HepG2 (cell line): Measurements from ENCODE around the gene COMMD4. TPM values are rescaled to one million over a fixed set of nuclear protein-coding genes. Genes with fewer than 3 reads are reported as not detected.

Experiments
- AGO1 ChIP-seq: fragments of 200-400 bp; formaldehyde crosslinking; IDR thresholded peaks from 2 replicates; pipeline ENCODE4 v1.6.1; 2017; ENCODE audit warnings: mild to moderate bottlenecking, low read depth, low read length, moderate library complexity; ENCODE audit not compliant: poor library complexity, severe bottlenecking
- ARNT2 ChIP-seq: sonication (generic); formaldehyde crosslinking; IDR thresholded peaks from 2 replicates; pipeline ENCODE4 v1.8.0; 2022; ENCODE audit warnings: mild to moderate bottlenecking, low read depth, missing genetic modification reagents, moderate library complexity
- BCL6 ChIP-seq: IDR thresholded peaks from 2 replicates; pipeline ENCODE4 v1.6.1; 2016; ENCODE audit warnings: missing genetic modification reagents, missing compliant biosample characterization
- CBFB ChIP-seq: sonication (generic); formaldehyde crosslinking; IDR thresholded peaks from 2 replicates; pipeline ENCODE4 v1.4.0; 2020; ENCODE audit warnings: missing genetic modification reagents
- KLF12 ChIP-seq: sonication (generic); formaldehyde crosslinking; IDR thresholded peaks from 2 replicates; pipeline ENCODE4 v1.4.0; 2020; ENCODE audit warnings: missing genetic modification reagents, borderline replicate concordance
- MYC ChIP-seq: sonication (generic); formaldehyde crosslinking; IDR thresholded peaks from 2 replicates; pipeline ENCODE4 v1.9.0; 2021; ENCODE audit warnings: missing genetic modification reagents, borderline replicate concordance
- RBFOX2 ChIP-seq: fragments of 200-400 bp; formaldehyde crosslinking; IDR thresholded peaks from 2 replicates; pipeline ENCODE4 v1.6.1; 2017; ENCODE audit warnings: low read depth, mild to moderate bottlenecking, low read length
- RELA ChIP-seq: sonication (generic); formaldehyde crosslinking; IDR thresholded peaks from 2 replicates; pipeline ENCODE4 v1.4.0; 2020; ENCODE audit warnings: missing genetic modification reagents
- RFXAP ChIP-seq: sonication (generic); formaldehyde crosslinking; IDR thresholded peaks from 2 replicates; pipeline ENCODE4 v1.4.0; 2020; ENCODE audit warnings: missing genetic modification reagents, borderline replicate concordance
- SUZ12 ChIP-seq: fragments of 150-350 bp; IDR thresholded peaks from 2 replicates; pipeline ENCODE4 v1.6.1; 2014; ENCODE audit warnings: low read depth, low read length
- TOE1 ChIP-seq: sonication (generic); formaldehyde crosslinking; IDR thresholded peaks from 2 replicates; pipeline ENCODE4 v1.4.0; 2020; ENCODE audit warnings: mild to moderate bottlenecking, missing genetic modification reagents
- ZBTB8A ChIP-seq: sonication (generic); formaldehyde crosslinking; IDR thresholded peaks from 2 replicates; pipeline ENCODE4 v1.4.0; 2020; ENCODE audit warnings: mild to moderate bottlenecking, low read depth, missing genetic modification reagents, borderline replicate concordance
- ZKSCAN5 ChIP-seq: sonication (generic); formaldehyde crosslinking; IDR thresholded peaks from 2 replicates; pipeline ENCODE4 v1.5.1; 2020; ENCODE audit warnings: mild to moderate bottlenecking, missing genetic modification reagents
- ZNF282 ChIP-seq: fragments of 450-650 bp; IDR thresholded peaks from 2 replicates; pipeline ENCODE4 v1.6.1; 2018; ENCODE audit not compliant: partially characterized antibody
- ZNF326 ChIP-seq: sonication (generic); formaldehyde crosslinking; IDR thresholded peaks from 2 replicates; pipeline ENCODE4 v1.4.0; 2020; ENCODE audit warnings: missing genetic modification reagents, borderline replicate concordance
- ZNF333 ChIP-seq: sonication (generic); formaldehyde crosslinking; IDR thresholded peaks from 2 replicates; pipeline ENCODE4 v1.4.0; 2020; ENCODE audit warnings: mild to moderate bottlenecking, missing genetic modification reagents, borderline replicate concordance
- ZNF510 ChIP-seq: sonication (generic); formaldehyde crosslinking; IDR thresholded peaks from 2 replicates; pipeline ENCODE4 v1.4.0; 2020; ENCODE audit warnings: low read depth, mild to moderate bottlenecking, missing genetic modification reagents
- ZNF552 ChIP-seq: sonication (generic); formaldehyde crosslinking; IDR thresholded peaks from 2 replicates; pipeline ENCODE4 v1.9.0; 2022; ENCODE audit warnings: missing genetic modification reagents, mild to moderate bottlenecking, borderline replicate concordance
- polyA plus RNA-seq, 8 experiments: library from polyadenylated mRNA; depleted of rRNA in 3 of 8; stranded (reverse) in 7 of 8; unstranded in 1 of 8; fragments of >200 nt; fragmentation: Illumina TruSeq in 4 of 8; extraction: Trizol in 4 of 8; gene quantifications; 2 replicates each; pipeline versions ENCODE4 v1.2.1 to v1.2.3, GENCODE V29; 2011 to 2016; ENCODE audit warnings: low read depth in 4 of 8, missing spikeins in 1 of 8, mixed read lengths in 1 of 8; ENCODE audit not compliant: insufficient read depth in 1 of 8
- total RNA-seq, 5 experiments: library from RNA; depleted of rRNA; stranded (reverse); fragments of >200 nt; fragmentation: Illumina TruSeq; extraction: Trizol; gene quantifications; 2 replicates each; pipeline ENCODE4 v1.2.3, GENCODE V29; 2016; ENCODE audit warnings: low read depth in 1 of 5
- TF ChIP-seq, protein P1 (sequence below): sonication (generic); formaldehyde crosslinking; IDR thresholded peaks from 2 replicates; pipeline ENCODE4 v1.4.0; 2020; ENCODE audit warnings: missing genetic modification reagents, mild to moderate bottlenecking, borderline replicate concordance
- TF ChIP-seq, protein P2 (sequence below): sonication (generic); formaldehyde crosslinking; IDR thresholded peaks from 2 replicates; pipeline ENCODE4 v1.5.1; 2020; ENCODE audit warnings: mild to moderate bottlenecking, missing genetic modification reagents, moderate library complexity

COMMD4 gene
- total and polyA plus RNA-seq, 2 of the 13 experiments (the other 11 are each of a cell fraction or from before 2014, with no cell fraction given): 45.8 to 89.9 TPM

DNA sequence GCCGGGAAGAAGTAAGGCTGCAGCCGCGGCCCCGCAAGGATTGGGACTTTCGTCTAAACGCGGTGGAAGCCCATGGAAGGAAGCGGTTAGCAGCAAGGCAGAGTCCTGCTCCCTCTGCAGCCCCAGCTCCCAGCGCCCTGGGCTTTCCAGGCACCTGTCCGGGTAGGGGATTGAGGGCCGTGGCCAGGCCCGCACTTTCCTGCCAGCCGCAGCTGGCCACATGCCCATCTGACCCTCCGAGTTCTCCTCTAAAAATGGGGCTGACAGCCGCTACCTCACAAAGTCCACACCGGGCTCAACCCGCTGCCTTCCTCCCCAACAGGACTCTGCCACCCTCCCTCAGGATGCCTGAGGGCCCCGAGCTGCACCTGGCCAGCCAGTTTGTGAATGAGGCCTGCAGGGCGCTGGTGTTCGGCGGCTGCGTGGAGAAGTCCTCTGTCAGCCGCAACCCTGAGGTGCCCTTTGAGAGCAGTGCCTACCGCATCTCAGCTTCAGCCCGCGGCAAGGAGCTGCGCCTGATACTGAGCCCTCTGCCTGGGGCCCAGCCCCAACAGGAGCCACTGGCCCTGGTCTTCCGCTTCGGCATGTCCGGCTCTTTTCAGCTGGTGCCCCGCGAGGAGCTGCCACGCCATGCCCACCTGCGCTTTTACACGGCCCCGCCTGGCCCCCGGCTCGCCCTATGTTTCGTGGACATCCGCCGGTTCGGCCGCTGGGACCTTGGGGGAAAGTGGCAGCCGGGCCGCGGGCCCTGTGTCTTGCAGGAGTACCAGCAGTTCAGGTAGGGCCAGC is 12.9 kb downstream of the COMMD4 start (continued):
- TF ChIP-seq KLF12 (CRISPR knock-in tag): no peak
- TF ChIP-seq BCL6 (CRISPR knock-in tag): no peak
- TF ChIP-seq ZKSCAN5 (CRISPR knock-in tag): no peak
- TF ChIP-seq CBFB: peak; percentile 12; the same call in 1 of the 2 replicates
- no peak for TF ChIP-seq RELA
- TF ChIP-seq RBFOX2: peak; percentile 51; the same call in 1 of the 2 replicates
- TF ChIP-seq RFXAP (CRISPR knock-in tag): no peak
- TF ChIP-seq ZNF326 (CRISPR knock-in tag): peak; percentile 16; the same call in 1 of the 2 replicates
- no peak for TF ChIP-seq ZNF282
- TF ChIP-seq TOE1 (CRISPR knock-in tag): no peak
- TF ChIP-seq ARNT2 (CRISPR knock-in tag): 0 out of 2 replicates have a peak, but pooled peaks have one; percentile 13
- no peak for TF ChIP-seq ZBTB8A (CRISPR knock-in tag)
- no peak for TF ChIP-seq SUZ12
- TF ChIP-seq, protein P1, sequence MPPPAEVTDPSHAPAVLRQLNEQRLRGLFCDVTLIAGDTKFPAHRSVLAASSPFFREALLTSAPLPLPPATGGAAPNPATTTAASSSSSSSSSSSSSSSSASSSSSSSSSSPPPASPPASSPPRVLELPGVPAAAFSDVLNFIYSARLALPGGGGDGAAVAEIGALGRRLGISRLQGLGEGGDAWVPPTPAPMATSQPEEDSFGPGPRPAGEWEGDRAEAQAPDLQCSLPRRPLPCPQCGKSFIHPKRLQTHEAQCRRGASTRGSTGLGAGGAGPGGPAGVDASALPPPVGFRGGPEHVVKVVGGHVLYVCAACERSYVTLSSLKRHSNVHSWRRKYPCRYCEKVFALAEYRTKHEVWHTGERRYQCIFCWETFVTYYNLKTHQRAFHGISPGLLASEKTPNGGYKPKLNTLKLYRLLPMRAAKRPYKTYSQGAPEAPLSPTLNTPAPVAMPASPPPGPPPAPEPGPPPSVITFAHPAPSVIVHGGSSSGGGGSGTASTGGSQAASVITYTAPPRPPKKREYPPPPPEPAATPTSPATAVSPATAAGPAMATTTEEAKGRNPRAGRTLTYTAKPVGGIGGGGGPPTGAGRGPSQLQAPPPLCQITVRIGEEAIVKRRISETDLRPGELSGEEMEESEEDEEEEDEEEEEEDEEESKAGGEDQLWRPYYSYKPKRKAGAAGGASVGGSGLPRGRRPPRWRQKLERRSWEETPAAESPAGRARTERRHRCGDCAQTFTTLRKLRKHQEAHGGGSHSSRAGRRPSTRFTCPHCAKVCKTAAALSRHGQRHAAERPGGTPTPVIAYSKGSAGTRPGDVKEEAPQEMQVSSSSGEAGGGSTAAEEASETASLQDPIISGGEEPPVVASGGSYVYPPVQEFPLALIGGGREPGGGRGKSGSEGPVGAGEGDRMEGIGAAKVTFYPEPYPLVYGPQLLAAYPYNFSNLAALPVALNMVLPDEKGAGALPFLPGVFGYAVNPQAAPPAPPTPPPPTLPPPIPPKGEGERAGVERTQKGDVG (CRISPR knock-in tag): 0 out of 2 replicates have a peak, but pooled peaks have one; percentile 23
- TF ChIP-seq MYC (CRISPR knock-in tag): peak; percentile 40; the same call in 1 of the 2 replicates
- peak; percentile 79 for TF ChIP-seq AGO1
- TF ChIP-seq, protein P2, sequence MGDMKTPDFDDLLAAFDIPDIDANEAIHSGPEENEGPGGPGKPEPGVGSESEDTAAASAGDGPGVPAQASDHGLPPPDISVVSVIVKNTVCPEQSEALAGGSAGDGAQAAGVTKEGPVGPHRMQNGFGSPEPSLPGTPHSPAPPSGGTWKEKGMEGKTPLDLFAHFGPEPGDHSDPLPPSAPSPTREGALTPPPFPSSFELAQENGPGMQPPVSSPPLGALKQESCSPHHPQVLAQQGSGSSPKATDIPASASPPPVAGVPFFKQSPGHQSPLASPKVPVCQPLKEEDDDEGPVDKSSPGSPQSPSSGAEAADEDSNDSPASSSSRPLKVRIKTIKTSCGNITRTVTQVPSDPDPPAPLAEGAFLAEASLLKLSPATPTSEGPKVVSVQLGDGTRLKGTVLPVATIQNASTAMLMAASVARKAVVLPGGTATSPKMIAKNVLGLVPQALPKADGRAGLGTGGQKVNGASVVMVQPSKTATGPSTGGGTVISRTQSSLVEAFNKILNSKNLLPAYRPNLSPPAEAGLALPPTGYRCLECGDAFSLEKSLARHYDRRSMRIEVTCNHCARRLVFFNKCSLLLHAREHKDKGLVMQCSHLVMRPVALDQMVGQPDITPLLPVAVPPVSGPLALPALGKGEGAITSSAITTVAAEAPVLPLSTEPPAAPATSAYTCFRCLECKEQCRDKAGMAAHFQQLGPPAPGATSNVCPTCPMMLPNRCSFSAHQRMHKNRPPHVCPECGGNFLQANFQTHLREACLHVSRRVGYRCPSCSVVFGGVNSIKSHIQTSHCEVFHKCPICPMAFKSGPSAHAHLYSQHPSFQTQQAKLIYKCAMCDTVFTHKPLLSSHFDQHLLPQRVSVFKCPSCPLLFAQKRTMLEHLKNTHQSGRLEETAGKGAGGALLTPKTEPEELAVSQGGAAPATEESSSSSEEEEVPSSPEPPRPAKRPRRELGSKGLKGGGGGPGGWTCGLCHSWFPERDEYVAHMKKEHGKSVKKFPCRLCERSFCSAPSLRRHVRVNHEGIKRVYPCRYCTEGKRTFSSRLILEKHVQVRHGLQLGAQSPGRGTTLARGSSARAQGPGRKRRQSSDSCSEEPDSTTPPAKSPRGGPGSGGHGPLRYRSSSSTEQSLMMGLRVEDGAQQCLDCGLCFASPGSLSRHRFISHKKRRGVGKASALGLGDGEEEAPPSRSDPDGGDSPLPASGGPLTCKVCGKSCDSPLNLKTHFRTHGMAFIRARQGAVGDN: peak; percentile 36
- 0 out of 2 replicates have a peak, but pooled peaks have one; percentile 50 for TF ChIP-seq ZNF333 (CRISPR knock-in tag)
- TF ChIP-seq ZNF510 (CRISPR knock-in tag): no peak
- TF ChIP-seq ZNF552 (CRISPR knock-in tag): no peak
